Astrocyte (in vitro differentiated cells and primary cell): ENCODE data around the gene MRPL41. TPM values are rescaled to one million over a fixed set of nuclear protein-coding genes. Genes with fewer than 3 reads are reported as not detected.

Source experiments
- DNase-seq: peaks from one replicate; pipeline ENCODE4 v3.0.0-alpha.2; 2010; ENCODE audit warnings: low read depth
- FAIRE-seq: peaks from 2 replicates; lab custom pipeline; 2011; peaks lifted over from hg19 to GRCh38; lab: Jason Lieb, UNC
- H2AFZ ChIP-seq: 2 replicates; pipeline ENCODE4 v1.6.0; 2012; ENCODE audit warnings: low read depth, low read length, inconsistent platforms
- H3K27ac ChIP-seq: 2 replicates; pipeline ENCODE4 v1.5.1; 2011; ENCODE audit warnings: low read depth, low read length, inconsistent platforms
- H3K27me3 ChIP-seq: 2 replicates; pipeline ENCODE4 v1.6.0; 2011; ENCODE audit warnings: low read length, inconsistent platforms; ENCODE audit not compliant: insufficient read depth
- H3K36me3 ChIP-seq: 2 replicates; pipeline ENCODE4 v1.5.1; 2011; ENCODE audit warnings: low read length, inconsistent platforms; ENCODE audit not compliant: insufficient read depth
- H3K4me1 ChIP-seq: 2 replicates; pipeline ENCODE4 v1.5.1; 2011; ENCODE audit warnings: low read length, inconsistent platforms; ENCODE audit not compliant: insufficient read depth
- H3K4me2 ChIP-seq: 2 replicates; pipeline ENCODE4 v1.6.0; 2012; ENCODE audit warnings: low read length, inconsistent platforms
- H3K4me3 ChIP-seq: 2 replicates; pipeline ENCODE4 v1.5.1; 2011; ENCODE audit warnings: low read depth, mild to moderate bottlenecking, low read length, inconsistent platforms; ENCODE audit not compliant: insufficient read depth
- H3K79me2 ChIP-seq: 2 replicates; pipeline ENCODE4 v1.6.0; 2012; ENCODE audit warnings: mild to moderate bottlenecking, low read length, inconsistent platforms; ENCODE audit not compliant: insufficient read depth
- H3K9ac ChIP-seq: 2 replicates; pipeline ENCODE4 v1.6.0; 2012; ENCODE audit warnings: mild to moderate bottlenecking, low read length, inconsistent platforms
- H3K9me3 ChIP-seq: 2 replicates; pipeline ENCODE4 v1.5.1; 2012; ENCODE audit warnings: low read depth, mild to moderate bottlenecking, low read length, inconsistent platforms; ENCODE audit not compliant: insufficient read depth
- H4K20me1 ChIP-seq: 2 replicates; pipeline ENCODE4 v1.6.0; 2012; ENCODE audit warnings: low read length, inconsistent platforms; ENCODE audit not compliant: insufficient read depth
- H3K27ac Mint-ChIP-seq: one replicate; pipeline ENCODE4 v1.8.0; 2021; ENCODE audit warnings: mild to moderate bottlenecking, mixed read lengths; ENCODE audit not compliant: unreplicated experiment
- H3K27me3 Mint-ChIP-seq: one replicate; pipeline ENCODE4 v1.8.0; 2021; ENCODE audit warnings: low read depth, mixed read lengths; ENCODE audit not compliant: unreplicated experiment
- H3K36me3 Mint-ChIP-seq: one replicate; pipeline ENCODE4 v1.8.0; 2021; ENCODE audit warnings: low read depth, mixed read lengths; ENCODE audit not compliant: unreplicated experiment
- H3K4me1 Mint-ChIP-seq: one replicate; pipeline ENCODE4 v1.8.0; 2021; ENCODE audit warnings: low read depth, mixed read lengths; ENCODE audit not compliant: unreplicated experiment
- H3K4me3 Mint-ChIP-seq: one replicate; pipeline ENCODE4 v1.8.0; 2021; ENCODE audit warnings: mild to moderate bottlenecking, moderate library complexity, mixed read lengths; ENCODE audit not compliant: unreplicated experiment
- H3K9me3 Mint-ChIP-seq: one replicate; pipeline ENCODE4 v1.8.0; 2021; ENCODE audit warnings: mild to moderate bottlenecking, mixed read lengths; ENCODE audit not compliant: unreplicated experiment
- CTCF ChIP-seq: IDR thresholded peaks from 2 replicates; pipeline ENCODE4 v1.5.1; 2011; ENCODE audit warnings: low read depth, mild to moderate bottlenecking, inconsistent platforms, low read length, moderate library complexity; ENCODE audit not compliant: insufficient read depth
- EZH2 ChIP-seq: IDR thresholded peaks from 2 replicates; pipeline ENCODE4 v1.6.1; 2012; ENCODE audit warnings: mild to moderate bottlenecking, low read length, inconsistent platforms; ENCODE audit not compliant: insufficient read depth
- total RNA-seq: library from RNA; stranded (reverse); gene quantifications from 2 replicates; pipeline ENCODE4 v1.2.1, GENCODE V29; 2021

The MRPL41 gene
- total RNA-seq, 1 donor from 2014 or later: 58.6 TPM

GRCh38 chr9:137581361-137582285 is 29.9 kb downstream of the MRPL41 start:
- H2AFZ ChIP-seq: no peak overlapping the region
- no peak overlapping the region for H3K9ac ChIP-seq
- H3K27me3 Mint-ChIP-seq: no peaks in the 10 kb centered on the region
- no peak for FAIRE-seq
- no peak for DNase-seq
- H3K79me2 ChIP-seq: peaks cover 42% of the 10 kb centered on the region
- H3K36me3 Mint-ChIP-seq: peaks cover 4% of the 10 kb centered on the region
- peaks cover 6% of the 10 kb centered on the region for H3K4me1 Mint-ChIP-seq
- H3K4me2 ChIP-seq: no peak overlapping the region
- H3K9me3 ChIP-seq: no peaks in the 10 kb centered on the region
- H3K4me3 Mint-ChIP-seq: no peak overlapping the region
- no peak overlapping the region for H3K4me3 ChIP-seq
- no peaks in the 10 kb centered on the region for H3K9me3 Mint-ChIP-seq
- H3K27me3 ChIP-seq: no peaks in the 10 kb centered on the region
- peaks cover 17% of the 10 kb centered on the region for H3K4me1 ChIP-seq
- peaks cover 13% of the 10 kb centered on the region for H3K36me3 ChIP-seq
- TF ChIP-seq CTCF: no peak
- TF ChIP-seq EZH2: no peak
- peaks cover 50% of the 10 kb centered on the region for H4K20me1 ChIP-seq
- H3K27ac Mint-ChIP-seq: no peak overlapping the region
- no peak overlapping the region for H3K27ac ChIP-seq

GRCh38 chr9:137582286-137582860 is 30.7 kb downstream of the MRPL41 start:
- peaks cover 2% of the 10 kb centered on the region for H3K4me1 Mint-ChIP-seq
- no peaks in the 10 kb centered on the region for H3K9me3 Mint-ChIP-seq
- no peak overlapping the region for H2AFZ ChIP-seq
- H3K9ac ChIP-seq: no peak overlapping the region
- no peak overlapping the region for H3K4me2 ChIP-seq
- peaks cover 4% of the 10 kb centered on the region for H3K36me3 Mint-ChIP-seq
- H4K20me1 ChIP-seq: peaks cover 50% of the 10 kb centered on the region
- H3K36me3 ChIP-seq: peaks cover 16% of the 10 kb centered on the region
- DNase-seq: no peak
- H3K27me3 ChIP-seq: no peaks in the 10 kb centered on the region
- peaks cover 40% of the 10 kb centered on the region for H3K79me2 ChIP-seq
- H3K4me1 ChIP-seq: peaks cover 11% of the 10 kb centered on the region
- no peaks in the 10 kb centered on the region for H3K9me3 ChIP-seq
- H3K4me3 Mint-ChIP-seq: no peak overlapping the region
- H3K27ac ChIP-seq: no peak overlapping the region
- TF ChIP-seq EZH2 (no peak), CTCF (no peak)
- no peak overlapping the region for H3K4me3 ChIP-seq
- H3K27ac Mint-ChIP-seq: no peak overlapping the region
- no peak for FAIRE-seq
- H3K27me3 Mint-ChIP-seq: no peaks in the 10 kb centered on the region
